Embryonic facial prominence (tissue), 1 donor: Measurements from ENCODE around the gene C17orf75.
"Not testable (repeated sequence)": the region's sequence is repeated elsewhere in the genome, so short reads cannot be mapped to it uniquely, and the experiment has no call there.

ENCODE experiments used
- DNase-seq: peaks from one replicate; pipeline ENCODE4 v3.0.0-alpha.2; 2016; ENCODE audit errors: extremely low spot score

The C17orf75 gene, protein sequence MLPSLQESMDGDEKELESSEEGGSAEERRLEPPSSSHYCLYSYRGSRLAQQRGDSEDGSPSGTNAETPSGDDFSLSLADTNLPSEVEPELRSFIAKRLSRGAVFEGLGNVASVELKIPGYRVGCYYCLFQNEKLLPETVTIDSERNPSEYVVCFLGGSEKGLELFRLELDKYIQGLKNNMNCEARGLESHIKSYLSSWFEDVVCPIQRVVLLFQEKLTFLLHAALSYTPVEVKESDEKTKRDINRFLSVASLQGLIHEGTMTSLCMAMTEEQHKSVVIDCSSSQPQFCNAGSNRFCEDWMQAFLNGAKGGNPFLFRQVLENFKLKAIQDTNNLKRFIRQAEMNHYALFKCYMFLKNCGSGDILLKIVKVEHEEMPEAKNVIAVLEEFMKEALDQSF

DNA sequence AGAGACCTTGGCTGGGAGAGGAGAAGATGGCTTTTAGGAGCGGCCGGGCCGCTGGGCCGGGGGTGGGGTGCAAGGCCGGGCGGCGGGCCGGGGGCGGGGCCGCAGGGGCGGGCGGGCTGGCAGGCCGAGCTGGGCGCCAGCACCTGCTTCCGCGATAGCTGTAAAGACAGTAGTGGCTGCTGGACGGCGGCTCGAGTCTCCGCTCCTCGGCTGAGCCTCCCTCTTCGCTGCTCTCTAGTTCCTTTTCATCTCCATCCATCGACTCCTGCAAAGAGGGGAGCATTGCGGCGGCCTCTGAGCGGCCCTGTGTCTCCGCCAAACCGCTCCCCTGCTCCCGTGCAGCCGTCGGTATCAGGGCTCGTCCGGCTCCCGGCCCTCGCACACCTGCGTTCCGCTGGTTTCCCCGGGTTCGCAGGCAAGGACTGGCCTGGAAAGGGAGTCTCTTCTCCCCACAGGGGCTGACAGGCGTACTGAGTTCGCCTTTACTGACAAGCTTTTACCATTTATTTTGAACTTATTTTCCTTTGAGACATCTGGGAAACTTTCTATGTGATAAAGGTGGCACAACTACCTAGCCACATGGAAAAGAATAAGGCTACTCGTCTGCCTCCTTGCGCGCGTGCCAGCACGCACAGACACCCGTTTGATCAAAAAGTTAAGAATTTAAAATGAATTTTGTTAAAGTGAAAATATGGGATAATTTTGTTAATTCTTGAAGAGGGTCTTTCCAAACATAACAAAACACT is at the start of gene C17orf75:
Gene C17orf75 (minus strand): TSS at position 317 of the 746 bp plus-strand sequence. CDS start 34 bp downstream, at position 283.
- DNase-seq: peak; percentile 54

DNA sequence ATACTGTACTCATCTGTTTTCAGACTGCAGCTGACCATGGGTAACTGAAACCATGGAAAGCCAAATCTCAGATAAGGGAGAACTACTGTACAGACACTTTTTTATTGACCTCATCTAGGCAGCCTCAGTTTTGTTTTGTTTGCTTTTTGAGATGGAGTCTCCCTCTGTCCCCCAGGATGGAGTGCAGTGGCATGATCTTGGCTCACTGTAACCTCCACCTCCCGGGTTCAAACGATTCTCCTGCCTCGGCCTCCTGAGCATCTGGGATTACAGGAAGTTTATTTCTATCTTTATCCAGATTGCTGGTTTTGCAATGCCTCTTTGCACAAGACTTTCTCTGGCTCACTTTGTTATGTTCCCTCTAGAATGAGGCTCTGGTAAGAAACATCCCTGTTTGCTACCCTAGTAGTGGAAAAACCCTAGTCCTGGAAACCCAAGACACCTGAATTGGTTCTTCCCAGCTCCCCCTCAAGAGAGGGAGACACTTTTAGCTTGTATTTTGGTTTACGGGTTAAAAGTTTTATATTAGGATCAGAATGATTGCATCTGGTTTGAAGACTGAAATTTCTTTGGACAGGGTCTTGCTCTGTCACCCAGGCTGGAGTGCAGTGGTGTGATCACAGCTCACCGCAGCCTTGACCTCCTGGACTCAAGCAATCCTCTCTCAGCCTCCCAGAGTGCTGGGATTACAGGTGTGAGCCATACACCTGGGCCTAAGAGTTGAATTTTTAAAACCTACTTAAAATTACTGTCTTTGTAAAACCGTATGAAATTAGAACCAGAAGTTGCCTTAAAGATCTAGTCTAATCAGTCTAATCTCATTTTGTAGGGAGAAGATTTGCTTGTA is 46.9 kb upstream of the C17orf75 start:
- DNase-seq: no peak

DNA sequence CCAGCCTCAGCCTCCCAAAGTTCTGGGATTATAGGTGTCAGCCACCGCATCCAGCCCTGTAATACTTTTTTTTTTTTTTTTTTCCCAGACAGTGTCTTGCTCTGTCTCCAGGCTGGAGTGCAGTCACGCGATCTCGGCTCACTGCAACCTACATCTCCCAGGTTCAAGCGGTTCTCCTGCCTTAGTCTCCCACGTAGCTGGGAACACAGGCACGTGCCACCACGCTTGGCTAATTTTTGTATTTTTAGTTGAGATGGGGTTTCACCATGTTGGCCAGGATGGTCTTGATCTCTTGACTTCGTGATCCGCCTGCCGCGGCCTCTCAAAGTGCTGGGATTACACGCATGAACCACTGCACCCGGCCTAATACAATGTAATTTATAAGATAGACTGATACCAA is 46.2 kb upstream of the C17orf75 start:
- not testable (repeated sequence) for DNase-seq

DNA sequence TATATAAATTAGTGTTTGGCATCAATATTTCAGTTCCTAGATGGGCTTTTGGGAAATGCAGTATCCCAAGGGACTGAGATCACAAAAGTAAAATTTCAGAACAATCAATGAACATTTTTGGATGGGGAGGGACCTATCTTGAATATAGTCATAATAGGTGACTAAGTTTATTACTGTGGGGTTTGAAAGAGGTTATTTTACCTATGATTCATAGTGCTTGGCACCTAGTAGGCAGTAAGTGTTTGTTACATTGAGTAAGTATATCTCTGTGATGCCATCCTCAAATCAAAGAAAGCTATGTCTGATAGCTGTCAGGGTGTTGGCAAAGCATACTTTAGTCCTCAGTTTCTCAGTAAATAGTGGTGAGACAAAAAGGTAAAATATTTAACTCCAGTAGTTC is 44.9 kb upstream of the C17orf75 start:
- no peak for DNase-seq

DNA sequence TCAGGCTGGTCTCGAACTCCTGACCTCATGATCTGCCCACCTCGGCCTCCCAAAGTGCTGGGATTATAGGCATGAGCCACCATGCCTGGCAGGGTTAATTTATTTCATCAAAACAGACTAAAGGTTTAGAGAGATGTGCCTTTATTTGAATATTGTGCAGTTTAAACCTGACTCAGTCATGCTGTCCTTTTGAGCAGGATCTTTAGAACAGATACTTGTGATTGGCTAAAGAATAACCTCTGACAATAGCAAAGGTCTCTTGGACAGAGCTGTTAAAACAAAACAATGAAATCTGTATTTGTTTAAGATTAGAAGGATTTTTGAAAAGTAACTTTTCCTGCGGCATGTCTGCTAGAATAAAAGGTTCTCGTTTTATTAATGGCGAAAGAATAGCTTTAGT is 44.0 kb upstream of the C17orf75 start:
- DNase-seq: no peak

DNA sequence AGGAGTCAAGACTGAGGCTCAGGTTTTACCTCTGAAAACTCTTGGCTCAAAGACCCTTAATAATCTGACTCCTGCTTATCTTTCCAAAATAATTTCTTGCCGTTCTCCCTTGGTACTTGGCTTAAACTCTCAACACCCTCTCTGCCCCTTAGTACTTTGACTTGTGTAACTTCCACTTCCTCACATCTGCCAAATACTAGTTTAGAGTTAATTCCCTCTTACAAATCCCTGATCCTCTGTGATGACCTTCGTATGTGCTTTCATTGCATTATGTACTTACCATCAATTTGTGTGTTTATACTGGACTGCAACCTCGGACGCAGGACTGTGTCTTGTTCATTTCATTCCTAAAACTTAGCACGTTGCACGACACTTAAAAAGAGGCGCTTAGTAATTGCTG is 43.1 kb upstream of the C17orf75 start:
- DNase-seq: no peak

DNA sequence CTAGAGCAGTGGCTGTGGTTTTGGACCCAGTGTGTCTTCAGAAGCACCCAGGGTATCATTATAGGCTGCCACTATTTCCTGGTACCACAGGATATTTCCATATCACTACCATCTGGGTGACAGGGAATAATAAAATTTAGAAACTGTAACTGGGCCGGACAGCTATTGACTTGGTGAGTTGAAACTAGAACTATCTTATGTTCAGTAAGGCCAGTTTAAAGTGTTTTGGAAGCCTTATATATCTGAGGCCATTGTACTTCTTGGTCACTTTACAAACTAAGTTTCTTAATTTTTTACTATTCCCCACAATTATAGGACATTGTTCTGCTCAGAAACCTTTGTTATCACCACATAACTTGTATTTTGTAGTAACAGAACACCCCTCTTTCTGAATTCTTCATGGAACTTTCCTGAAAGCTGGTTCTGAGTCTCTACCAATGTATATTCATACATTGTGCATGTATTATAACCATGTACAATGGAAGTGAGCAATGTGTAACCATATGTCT is 42.0 kb upstream of the C17orf75 start:
- DNase-seq: no peak

DNA sequence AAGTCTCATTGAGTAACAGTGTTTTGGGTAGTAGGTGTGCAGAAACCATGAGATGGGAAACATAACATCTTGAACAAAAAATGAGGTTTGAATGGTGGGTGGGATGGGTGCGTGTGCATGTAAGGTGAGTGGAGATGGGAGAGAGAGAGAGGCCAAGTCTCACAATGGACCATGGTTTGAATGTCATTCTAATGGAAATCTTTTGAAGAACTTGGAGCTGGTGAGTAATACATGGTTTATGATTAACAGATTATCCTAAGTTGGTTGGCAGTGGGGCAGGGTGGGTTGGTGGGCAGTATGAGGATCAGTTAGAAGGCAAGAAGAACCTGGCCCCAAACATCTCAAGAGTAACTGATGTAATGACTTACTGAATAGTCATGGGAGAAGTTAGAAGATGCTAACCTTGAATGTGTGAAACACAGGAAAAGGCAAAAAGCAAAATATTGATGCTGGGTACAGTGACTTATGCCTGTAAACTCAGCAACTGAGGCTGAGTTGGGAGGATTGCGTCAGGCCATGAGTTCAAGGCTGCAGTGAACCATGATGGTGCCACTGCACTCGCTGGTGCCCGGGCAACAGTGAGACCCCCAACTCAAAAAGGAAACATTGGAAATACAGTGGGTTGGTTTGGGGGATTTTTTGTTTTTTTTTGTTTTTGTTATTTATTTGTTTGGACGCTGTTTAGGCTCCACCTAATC is 40.7 kb upstream of the C17orf75 start:
- no peak for DNase-seq

DNA sequence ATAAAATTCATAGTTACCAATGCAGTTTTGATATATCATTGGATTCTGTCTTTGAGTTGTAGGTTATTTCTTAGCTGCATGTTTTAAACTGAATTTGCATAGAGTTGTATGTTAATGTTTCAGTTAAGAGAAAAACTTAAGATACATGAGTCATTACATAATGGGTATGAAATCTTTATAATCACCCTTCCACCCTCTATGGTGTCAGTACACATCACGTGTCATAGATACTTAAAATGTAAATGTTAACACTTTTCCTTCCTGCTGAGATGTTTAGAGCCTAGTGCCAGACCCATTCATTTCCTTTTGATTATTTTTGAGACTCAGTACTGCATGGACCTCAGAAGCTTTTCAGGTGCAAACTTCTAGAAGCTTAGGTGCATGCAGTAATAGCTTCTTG is 28.5 kb upstream of the C17orf75 start:
- DNase-seq: no peak

DNA sequence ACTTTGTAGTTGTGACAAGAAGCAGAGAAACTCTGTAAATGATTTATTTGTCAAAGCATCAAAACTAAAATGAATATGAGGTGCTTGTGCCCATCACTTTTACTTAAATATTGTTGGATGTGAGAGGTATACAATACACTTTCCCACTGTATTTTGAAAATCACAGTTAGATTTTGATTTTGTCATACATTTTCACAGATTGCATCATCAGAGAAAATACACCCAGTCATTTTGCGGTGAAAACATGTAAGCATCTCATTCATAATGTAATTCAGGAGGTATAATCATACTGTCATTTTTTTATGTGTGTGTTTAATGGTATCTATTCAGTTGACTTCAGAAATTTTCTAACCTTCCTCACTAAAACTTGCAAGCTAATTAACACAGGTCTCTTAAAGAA is 19.3 kb upstream of the C17orf75 start:
- DNase-seq: no peak

DNA sequence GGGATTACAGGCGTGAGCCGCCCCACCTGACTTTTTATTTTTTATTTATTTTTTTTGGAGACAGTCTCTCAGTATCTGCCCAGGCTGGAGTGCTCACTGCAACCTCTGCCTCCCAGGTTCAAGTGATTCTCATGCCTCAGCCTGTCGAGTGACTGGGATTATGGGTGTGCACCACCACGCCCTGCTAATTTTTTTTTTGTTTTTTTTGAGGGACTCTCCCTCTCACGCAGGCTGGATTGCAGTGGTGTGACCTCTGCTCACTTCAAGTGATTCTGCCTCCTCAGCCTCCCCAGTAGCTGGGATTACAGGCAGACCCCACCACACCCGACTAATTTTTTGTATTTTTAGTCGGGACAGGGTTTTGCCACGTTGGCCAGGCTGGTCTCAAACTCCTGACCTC is 15.6 kb upstream of the C17orf75 start:
- no peak for DNase-seq

DNA sequence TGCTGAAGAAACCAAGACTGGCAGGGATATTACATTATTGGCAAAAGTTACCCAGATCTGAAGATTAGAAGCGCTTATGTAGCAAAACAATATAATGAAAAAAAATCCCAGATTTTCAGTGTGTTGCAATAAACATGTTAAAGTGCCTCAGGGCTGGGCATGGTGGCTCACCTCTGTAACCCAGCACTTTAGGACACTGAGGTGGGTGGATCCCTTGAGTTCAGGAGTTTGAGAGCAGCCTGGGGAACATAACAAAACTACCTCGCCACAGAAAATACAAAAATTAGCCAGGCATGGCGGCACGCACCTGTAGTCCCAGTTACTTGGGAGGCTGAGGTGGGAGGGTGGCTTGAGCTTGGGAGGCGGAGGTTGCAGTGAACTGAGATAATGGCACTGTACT is 14.8 kb upstream of the C17orf75 start:
- DNase-seq: no peak

DNA sequence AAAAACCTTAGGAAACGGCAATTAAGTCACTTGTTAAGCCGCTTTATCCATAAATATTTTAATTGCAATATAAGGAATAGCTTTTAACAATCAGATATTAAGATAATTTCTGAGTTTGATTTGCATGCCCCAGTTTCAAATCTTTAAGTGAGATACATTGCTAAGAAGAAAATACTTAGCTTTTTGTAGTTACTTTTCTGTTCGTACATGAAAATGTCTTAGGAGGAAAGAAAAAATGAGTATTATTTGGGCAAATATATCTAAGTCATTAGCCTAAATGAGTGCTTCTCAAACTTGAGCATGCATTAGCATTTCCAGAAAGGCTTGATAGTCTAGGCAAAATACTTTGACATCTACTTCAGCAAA is 14.4 kb upstream of the C17orf75 start:
- DNase-seq: no peak

DNA sequence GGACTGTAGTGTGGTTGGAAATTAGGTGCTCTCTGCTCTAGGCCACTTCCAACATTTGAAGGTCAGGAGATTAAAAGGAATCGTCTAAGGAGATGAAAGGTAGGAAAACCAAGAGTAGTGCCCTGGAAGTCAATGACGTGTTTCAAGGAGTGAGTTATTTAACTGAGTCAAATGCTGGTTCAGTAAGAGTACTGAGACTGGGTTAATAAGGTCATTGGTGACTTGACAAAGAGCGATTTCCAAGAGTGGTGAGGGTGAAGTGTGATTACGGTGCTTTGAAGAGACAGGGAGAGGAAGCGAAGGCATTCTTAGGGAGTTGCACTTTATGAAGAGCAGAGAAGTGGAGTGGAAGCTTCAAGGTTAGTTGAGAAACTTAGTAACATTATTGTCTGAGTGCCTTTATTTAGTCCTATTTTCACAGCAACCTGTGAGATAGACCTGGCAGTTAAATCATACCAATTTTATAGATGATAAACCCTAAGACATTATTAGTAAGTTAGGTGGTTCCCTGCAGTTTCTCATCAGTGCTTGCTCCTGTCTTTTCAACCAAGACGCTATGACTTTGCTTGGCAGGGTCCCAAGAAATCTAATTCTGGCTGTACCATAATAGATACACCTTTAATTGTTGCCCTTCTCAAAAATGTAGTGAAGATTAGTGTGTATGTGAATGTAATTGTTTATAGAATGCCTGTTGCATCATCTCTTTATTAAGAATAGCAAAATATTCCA is 13.8 kb upstream of the C17orf75 start:
- no peak for DNase-seq

DNA sequence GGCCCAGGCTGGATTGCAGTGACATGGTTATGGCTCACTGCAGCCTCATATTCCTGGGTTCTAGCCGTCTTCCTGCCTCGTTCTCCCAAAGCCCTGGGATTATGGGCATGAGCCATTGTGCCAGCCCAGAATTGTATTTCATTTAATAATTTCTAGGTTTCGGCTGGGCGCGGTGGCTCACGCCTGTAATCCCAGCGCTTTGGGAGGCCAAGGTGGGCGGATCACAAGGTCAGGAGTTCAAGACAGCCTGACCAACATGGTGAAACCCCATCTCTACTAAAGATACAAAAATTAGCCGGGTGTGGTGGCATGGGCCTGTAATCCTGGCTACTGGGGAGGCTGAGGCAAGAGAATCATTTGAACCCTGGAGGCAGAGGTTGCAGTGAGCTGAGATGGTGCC is 10.8 kb upstream of the C17orf75 start:
- DNase-seq: not testable (repeated sequence)

DNA sequence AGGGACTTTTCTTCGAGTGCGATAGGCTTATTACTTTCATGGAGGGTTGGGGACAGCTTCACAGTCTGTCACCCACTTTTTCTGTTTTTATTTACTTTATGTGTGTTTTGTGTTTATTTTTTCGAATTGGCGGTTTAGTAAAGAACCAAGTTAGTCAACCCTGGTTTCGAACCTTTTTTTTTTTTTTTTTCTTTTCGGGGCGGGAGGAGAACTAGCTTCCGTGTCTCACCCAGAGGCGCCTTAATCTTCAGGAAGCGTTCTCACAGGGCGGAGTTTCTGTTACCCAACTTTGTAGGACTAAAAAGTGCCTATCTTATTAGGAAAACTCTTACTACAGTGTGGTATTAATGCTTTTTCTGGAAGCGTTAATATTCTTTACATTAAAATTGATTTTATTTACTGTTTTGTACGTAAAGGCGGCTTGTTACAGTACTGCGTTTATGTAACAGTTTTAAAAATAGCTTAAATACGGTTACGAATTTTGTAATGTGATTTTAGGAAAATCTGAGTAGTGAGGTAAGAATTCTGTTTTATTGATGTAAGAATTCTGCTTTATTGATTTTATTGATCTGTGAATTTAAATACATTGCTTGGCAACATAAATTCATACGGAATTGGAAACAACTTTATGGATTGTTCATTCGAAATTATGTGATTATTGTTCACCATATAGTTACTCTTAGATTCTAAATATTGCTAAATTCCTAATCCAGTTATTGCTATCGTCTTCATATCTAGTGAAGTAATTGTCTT is 8.9 kb upstream of the C17orf75 start:
- DNase-seq: peak; percentile 52

DNA sequence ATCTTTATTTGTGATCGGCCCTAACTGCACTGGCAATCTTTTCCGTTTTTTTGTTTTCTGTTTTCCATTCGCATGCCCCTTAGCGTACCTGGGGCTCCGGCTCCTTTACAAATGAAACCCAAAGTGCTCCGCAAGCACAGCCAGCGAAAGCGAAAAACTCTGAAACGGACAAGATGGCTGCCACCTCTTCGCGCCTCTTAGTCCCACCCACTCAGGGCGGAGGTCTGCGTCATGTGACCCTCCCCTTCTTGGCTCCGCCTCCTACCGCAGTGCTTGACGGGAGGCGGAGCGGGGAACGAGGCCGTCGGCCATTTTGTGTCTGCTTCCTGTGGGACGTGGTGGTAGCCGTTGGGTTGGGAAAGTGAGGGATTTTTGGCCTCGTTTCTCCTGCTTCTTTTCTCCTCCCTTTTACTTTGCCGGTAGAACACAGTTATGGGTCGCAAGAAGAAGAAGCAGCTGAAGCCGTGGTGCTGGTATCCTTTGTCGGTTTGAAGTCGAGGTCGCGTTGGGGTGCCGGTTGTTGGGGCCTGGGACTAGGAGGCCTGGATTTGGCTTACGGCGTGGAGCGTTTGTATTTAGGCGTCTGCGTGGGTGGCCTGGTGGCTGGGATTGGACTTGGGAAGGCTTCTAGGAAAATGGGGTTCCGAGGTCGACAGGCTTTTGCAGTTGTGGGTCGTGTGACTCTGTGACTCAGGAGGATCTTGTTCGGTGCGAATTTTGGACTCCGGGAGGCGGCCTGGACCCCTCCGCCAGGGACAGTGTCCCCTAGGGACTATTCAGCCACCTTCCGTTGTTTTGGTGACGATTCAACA is 8.1 kb upstream of the C17orf75 start, which contains the start of gene ZNF207:
Gene ZNF207 (plus strand): TSS at position 304 of the 812 bp plus-strand sequence. CDS start 129 bp downstream, at position 433.
- DNase-seq: peak; percentile 96

DNA sequence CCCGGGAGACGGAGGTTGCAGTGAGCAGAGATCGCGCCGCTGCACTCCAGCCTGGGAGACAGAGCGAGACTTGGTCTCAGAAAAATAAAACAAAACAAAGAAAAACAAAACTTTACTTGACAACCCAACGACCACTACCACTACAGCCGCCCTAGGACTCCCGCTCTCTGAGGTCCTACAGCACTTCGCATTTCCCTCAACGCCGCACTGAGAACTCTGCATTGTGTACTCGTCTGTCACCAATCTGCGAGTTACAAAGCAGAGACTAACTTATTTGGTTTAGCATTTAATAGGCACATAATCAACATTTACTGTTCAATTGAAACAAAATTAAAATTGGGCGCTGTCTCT is 7.5 kb upstream of the C17orf75 start:
- DNase-seq: no peak

DNA sequence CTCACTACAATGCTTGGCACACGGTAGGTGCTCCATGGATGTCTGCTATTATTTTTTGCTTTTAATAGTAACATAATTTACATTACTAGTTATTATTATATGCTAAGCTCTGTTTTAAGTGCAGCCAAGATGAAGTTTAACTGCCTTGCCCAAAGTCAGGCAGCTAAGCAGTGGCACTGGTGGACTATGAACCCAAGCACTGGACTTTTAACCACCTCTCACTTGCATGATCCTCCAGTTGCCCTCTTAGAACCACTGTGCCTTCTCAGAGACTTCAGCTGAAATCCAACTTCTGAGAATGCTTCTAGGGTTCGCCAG is 6.5 kb upstream of the C17orf75 start:
- DNase-seq: no peak
